ENCODE data around the gene MRM2. TPM values are rescaled to one million over a fixed set of nuclear protein-coding genes. Genes with fewer than 3 reads are reported as not detected.

MRM2 gene
- total RNA-seq, 2 donors from 2014 or later = 13.2 to 13.7 TPM

DNA sequence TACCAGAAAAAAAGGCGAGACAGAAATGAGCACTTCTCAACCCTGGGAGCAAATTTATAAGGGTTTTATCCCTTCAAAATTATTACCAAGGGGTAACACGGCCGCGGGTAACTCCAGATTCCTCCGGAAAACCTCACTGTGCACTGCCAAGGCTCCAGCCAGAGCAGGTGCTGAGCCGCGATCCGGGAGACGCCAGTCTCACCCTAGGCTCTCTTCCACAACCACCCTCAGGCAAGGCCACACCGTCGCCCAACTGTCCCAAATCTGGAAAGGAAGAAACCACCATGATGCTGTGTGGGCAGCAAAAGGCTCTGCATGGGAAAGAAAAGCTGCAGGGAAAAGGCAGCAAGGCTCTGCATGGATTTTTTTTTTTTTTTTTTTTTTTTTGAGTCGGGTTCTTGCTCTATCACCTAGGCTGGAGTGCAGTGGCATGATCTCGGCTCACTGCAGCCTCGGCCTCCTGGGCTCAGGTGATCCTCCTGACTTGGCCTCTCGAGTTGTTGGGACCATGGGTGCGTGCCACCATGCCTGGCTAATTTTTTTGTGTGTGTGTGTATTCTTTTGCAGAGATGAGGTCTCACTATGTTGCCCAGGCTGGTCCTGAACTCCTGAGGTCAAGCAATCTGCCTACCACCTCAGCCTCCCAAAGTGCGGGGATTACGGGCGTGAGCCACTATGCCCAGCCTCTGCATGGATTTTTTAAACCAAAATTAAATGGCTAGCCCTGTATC, 48.3 kb downstream of the MRM2 start:
- no peak overlapping the region for H3K4me3 ChIP-seq
- H3K27me3 ChIP-seq = no peaks in the 10 kb centered on the region
- no peak for DNase-seq (ENCODE audit: low spot score)
- TF ChIP-seq, protein P1, sequence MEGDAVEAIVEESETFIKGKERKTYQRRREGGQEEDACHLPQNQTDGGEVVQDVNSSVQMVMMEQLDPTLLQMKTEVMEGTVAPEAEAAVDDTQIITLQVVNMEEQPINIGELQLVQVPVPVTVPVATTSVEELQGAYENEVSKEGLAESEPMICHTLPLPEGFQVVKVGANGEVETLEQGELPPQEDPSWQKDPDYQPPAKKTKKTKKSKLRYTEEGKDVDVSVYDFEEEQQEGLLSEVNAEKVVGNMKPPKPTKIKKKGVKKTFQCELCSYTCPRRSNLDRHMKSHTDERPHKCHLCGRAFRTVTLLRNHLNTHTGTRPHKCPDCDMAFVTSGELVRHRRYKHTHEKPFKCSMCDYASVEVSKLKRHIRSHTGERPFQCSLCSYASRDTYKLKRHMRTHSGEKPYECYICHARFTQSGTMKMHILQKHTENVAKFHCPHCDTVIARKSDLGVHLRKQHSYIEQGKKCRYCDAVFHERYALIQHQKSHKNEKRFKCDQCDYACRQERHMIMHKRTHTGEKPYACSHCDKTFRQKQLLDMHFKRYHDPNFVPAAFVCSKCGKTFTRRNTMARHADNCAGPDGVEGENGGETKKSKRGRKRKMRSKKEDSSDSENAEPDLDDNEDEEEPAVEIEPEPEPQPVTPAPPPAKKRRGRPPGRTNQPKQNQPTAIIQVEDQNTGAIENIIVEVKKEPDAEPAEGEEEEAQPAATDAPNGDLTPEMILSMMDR (IDR thresholded peaks at IDR 0.05) = no peak
- no peaks in the 10 kb centered on the region for H3K9me3 ChIP-seq
- no peak overlapping the region for H3K27ac ChIP-seq
- peaks cover 0 to 21% of the 10 kb centered on the region in 2 donors for H3K4me1 ChIP-seq
- no peaks in the 10 kb centered on the region for H3K36me3 ChIP-seq

DNA sequence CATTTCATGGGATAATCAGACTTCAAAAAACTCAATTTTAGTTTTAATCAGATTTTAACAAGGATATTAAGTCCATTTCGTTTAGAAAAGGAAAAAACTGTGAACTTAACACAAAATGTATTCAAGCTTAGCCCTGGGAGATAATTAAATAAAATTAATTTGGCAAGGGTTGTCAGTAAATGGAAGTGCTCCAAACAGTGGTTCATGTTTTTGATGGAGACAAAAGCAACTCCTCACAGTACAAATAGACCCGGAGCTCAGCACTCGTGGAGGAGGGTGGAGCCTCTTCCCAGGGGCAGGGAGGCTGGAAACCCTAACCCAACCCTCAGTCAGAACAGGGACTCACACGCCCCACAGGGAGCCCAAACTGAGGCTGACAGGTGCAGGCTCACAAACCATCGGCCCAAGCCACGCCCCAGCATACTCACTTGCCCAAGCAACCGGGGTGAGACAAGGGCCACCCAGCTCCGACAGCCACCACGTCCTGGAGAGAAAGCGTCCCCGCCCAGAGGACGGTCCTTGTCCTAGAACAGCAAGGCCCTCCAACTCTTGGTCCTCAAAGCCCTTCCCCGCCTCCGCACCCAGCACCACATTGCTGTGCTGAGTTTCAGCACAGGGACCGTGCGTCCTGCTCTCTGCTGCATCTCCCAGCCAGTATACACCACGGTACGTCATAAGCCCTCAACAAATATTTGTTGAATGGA, 49.0 kb downstream of the MRM2 start:
- H3K4me1 ChIP-seq = peaks cover 0 to 21% of the 10 kb centered on the region in 2 donors
- no peak overlapping the region for H3K4me3 ChIP-seq
- no peaks in the 10 kb centered on the region for H3K27me3 ChIP-seq
- no peak for DNase-seq (ENCODE audit: low spot score)
- no peaks in the 10 kb centered on the region for H3K9me3 ChIP-seq
- no peak overlapping the region for H3K27ac ChIP-seq
- TF ChIP-seq, protein P1 (IDR thresholded peaks at IDR 0.05) = no peak
- H3K36me3 ChIP-seq = no peaks in the 10 kb centered on the region

DNA sequence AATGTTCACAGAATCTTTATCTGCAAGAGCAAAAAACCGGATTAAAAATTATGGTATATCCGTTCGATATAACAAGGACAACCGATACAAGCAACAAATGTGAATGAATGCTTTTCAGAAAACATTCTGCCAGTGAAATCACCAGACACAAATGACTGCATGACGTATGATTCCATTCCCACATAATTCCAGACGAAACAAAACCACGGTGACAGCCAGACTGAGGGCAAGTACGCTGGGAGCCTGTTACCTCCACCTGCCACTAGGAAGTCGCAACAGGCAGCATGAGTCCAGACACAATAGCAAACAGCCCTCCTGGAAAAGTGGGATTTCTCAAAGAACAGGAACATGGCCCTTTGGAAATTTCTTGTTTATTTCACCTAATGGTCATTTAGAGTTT, 51.0 kb downstream of the MRM2 start:
- Histone ChIP-seq H3K4me1 (peaks cover 0 to 3% of the 10 kb centered on the region in 2 donors), H3K27ac (no peak overlapping the region), H3K27me3 (no peaks in the 10 kb centered on the region), H3K9me3 (no peaks in the 10 kb centered on the region), H3K36me3 (no peaks in the 10 kb centered on the region), H3K4me3 (no peak overlapping the region)
- TF ChIP-seq, protein P1 (IDR thresholded peaks at IDR 0.05) = no peak
- DNase-seq (ENCODE audit: low spot score) = no peak

DNA sequence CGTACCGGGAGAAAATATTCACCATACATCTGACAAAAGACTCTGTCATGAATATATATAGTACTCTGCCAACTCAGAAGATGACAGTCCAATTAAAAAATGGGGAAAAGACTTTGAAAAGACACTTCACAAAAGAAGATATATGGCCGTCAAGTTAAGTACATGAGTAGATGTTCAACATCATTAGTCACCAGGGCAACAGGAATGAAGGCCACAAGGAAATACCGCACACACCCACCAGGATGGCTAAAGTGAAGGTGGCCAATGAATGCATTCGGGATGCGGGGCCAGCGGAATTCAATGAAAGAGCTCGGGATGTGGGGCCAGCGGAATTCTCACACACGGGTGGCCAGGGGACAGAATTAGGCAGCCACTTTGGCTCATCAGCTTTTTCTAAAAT, 51.5 kb downstream of the MRM2 start:
- no peak overlapping the region for H3K27ac ChIP-seq
- no peaks in the 10 kb centered on the region for H3K9me3 ChIP-seq
- no peaks in the 10 kb centered on the region for H3K36me3 ChIP-seq
- no peak overlapping the region for H3K4me3 ChIP-seq
- no peaks in the 10 kb centered on the region for H3K4me1 ChIP-seq
- no peak for DNase-seq (ENCODE audit: low spot score)
- TF ChIP-seq, protein P1 (IDR thresholded peaks at IDR 0.05) = no peak
- no peaks in the 10 kb centered on the region for H3K27me3 ChIP-seq

DNA sequence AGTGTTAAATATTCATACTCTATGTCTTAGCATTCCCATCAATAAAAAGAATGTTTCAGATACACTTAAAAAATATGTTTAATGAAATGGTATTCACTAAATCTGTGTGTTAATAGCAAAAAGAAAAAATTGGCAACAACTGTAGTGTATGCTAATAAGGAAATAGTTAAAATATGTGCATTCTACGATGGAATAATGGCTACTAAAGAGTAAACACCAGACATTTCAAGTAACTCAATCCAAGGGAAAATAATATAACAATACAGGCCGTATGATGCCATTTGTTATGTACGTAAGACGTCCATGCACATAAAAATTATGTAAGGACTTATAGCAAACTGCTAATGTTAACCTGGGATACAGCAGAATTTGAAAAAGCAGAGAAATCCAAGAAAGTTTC, 55.8 kb downstream of the MRM2 start:
- Histone ChIP-seq H3K36me3 (no peaks in the 10 kb centered on the region), H3K4me1 (no peaks in the 10 kb centered on the region), H3K27me3 (no peaks in the 10 kb centered on the region), H3K4me3 (no peak overlapping the region), H3K27ac (no peak overlapping the region), H3K9me3 (no peaks in the 10 kb centered on the region)
- TF ChIP-seq, protein P1 (IDR thresholded peaks at IDR 0.05) = no peak
- no peak for DNase-seq (ENCODE audit: low spot score)
